SK-N-MC (cell line): ENCODE results near the gene SLC25A13.

Experiments
- DNase-seq: peaks from one replicate; pipeline ENCODE4 v3.0.0-alpha.2; 2011; ENCODE audit warnings: low read depth, low spot score
- H3K27ac ChIP-seq: fragments of 200-600 bp; sonication (generic); 2 replicates; pipeline ENCODE4 v1.5.1; 2016; ENCODE audit warnings: mixed run types
- H3K36me3 ChIP-seq: fragments of 200-600 bp; sonication (generic); 2 replicates; pipeline ENCODE4 v1.6.1; 2017; ENCODE audit warnings: antibody characterized with exemption, low read length, mixed read lengths; ENCODE audit not compliant: insufficient read depth
- H3K4me3 ChIP-seq: fragments of 200-600 bp; sonication (generic); 2 replicates; pipeline ENCODE4 v1.5.1; 2016
- H3K9ac ChIP-seq: fragments of 200-600 bp; sonication (generic); 2 replicates; pipeline ENCODE4 v1.8.0; 2017; ENCODE audit warnings: mixed run types, mixed read lengths; ENCODE audit not compliant: insufficient read length
- H3K9me3 ChIP-seq: fragments of 200-600 bp; sonication (generic); 2 replicates; pipeline ENCODE4 v1.6.1; 2017; ENCODE audit warnings: low read depth, mild to moderate bottlenecking, antibody characterized with exemption, low read length, moderate library complexity, mixed read lengths
- EZH2 ChIP-seq: fragments of 200-600 bp; sonication (generic); IDR thresholded peaks from one replicate; pipeline ENCODE4 v1.6.1; 2017; ENCODE audit warnings: antibody characterized with exemption
- FOXP2 ChIP-seq: optimal IDR thresholded peaks from 2 replicates; pipeline ENCODE3; 2011; ENCODE audit warnings: mild to moderate bottlenecking, moderate library complexity; ENCODE audit not compliant: insufficient read depth; ENCODE audit errors: extremely low read length, control extremely low read depth
- POLR2AphosphoS5 ChIP-seq: IDR thresholded peaks from 2 replicates; pipeline ENCODE4 v1.6.1; 2012; ENCODE audit warnings: mild to moderate bottlenecking, low read depth, low read length, borderline replicate concordance

Gene SLC25A13

DNA sequence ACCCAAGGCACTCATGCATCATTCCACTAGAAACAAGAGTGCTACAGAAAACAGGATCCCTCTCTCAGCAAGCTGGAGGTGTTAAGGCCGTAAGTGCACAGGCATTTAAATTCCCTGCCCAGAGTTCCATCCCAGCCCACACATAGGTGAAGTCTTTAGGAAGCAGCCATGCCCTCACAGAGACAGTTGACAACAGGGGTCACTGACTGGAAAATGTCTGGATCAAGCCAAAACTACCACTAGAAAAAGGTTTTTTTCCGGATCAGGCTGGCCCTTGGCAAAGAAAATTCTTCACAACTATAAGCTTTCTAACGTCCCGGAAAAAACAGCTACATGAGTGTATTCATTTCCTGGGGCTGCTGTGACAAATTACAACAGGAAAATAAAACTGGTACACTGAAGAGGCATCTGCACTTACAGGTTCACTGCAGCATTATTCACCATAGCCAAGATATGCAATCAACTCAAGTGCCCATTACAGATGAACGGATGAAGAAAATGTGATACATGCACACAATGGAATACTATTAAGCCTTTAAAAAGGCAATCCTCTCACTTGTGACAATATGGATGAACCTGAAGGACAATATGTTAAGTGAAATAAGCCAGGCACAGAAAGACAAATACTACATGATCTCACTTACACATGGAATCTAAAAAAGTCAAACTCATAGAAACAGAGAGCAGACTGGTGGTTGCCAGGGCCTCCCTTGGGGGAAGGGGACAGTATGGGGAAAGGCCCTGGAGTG, 52.5 kb downstream of the SLC25A13 start:
- Histone ChIP-seq H3K36me3 (no peaks in the 10 kb centered on the region), H3K9me3 (no peaks in the 10 kb centered on the region), H3K9ac (no peak overlapping the region), H3K27ac (no peak overlapping the region), H3K4me3 (no peak overlapping the region)
- TF ChIP-seq FOXP2 (no peak), POLR2AphosphoS5 (no peak), EZH2 (no peak)
- no peak for DNase-seq

- no peaks in the 10 kb centered on the region for H3K9me3 ChIP-seq
- TF ChIP-seq FOXP2 (no peak), POLR2AphosphoS5 (no peak), EZH2 (no peak)
- H3K36me3 ChIP-seq: no peaks in the 10 kb centered on the region
- no peak overlapping the region for H3K27ac ChIP-seq
- no peak overlapping the region for H3K4me3 ChIP-seq
- no peak for DNase-seq
- no peak overlapping the region for H3K9ac ChIP-seq
Observed at GRCh38 chr7:96266580-96266979, 55.3 kb downstream of the SLC25A13 start.

GRCh38 chr7:96266015-96266414, 55.9 kb downstream of the SLC25A13 start:
- Histone ChIP-seq H3K9ac (no peak overlapping the region), H3K9me3 (no peaks in the 10 kb centered on the region), H3K4me3 (no peak overlapping the region), H3K36me3 (no peaks in the 10 kb centered on the region), H3K27ac (no peak overlapping the region)
- DNase-seq: no peak
- TF ChIP-seq EZH2 (no peak), FOXP2 (no peak), POLR2AphosphoS5 (no peak)

GRCh38 chr7:96253964-96254363, 67.9 kb downstream of the SLC25A13 start:
- no peak overlapping the region for H3K9ac ChIP-seq
- H3K4me3 ChIP-seq: no peak overlapping the region
- H3K27ac ChIP-seq: no peak overlapping the region
- no peak for TF ChIP-seq FOXP2
- TF ChIP-seq EZH2: no peak
- TF ChIP-seq POLR2AphosphoS5: no peak
- H3K36me3 ChIP-seq: no peaks in the 10 kb centered on the region
- DNase-seq: no peak
- H3K9me3 ChIP-seq: no peaks in the 10 kb centered on the region; the same call in 1 of the 2 replicates

- DNase-seq: no peak
- no peak overlapping the region for H3K27ac ChIP-seq
- no peaks in the 10 kb centered on the region for H3K36me3 ChIP-seq
- no peak overlapping the region for H3K4me3 ChIP-seq
- H3K9ac ChIP-seq: no peak overlapping the region
- no peaks in the 10 kb centered on the region; the same call in 1 of the 2 replicates for H3K9me3 ChIP-seq
- TF ChIP-seq EZH2: no peak
- TF ChIP-seq POLR2AphosphoS5: no peak
- no peak for TF ChIP-seq FOXP2
Observed at GRCh38 chr7:96253441-96253840, 68.5 kb downstream of the SLC25A13 start.

DNA sequence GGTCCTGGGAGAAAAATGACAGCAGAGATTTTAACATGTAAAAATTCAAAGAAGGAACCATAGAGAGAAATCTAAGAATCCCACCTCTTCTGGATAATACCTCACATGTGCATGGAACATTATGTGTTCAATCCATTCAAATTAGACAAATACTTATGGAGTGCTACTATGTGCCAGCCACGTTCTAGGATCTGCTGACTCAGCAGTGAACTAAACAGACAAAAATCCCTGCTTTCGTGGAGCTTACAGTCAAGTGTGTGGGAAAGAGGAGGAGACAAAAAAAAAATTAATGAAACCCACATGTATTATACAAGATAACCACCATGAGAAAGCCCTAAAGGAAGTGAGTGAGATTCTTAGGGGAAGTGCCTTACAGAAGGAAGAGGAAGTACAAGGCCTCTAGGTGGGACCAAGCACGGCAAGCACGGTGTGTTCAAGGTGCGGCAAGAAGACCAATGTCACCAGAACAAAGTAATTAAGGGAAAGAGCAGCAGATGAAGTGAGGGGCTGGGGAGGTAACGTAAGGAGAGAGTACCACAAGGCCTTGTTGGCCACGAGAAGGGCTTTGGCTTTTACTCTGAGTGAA, 71.0 kb downstream of the SLC25A13 start:
- DNase-seq: no peak
- H3K9ac ChIP-seq: no peak overlapping the region
- H3K4me3 ChIP-seq: no peak overlapping the region
- TF ChIP-seq POLR2AphosphoS5: no peak
- TF ChIP-seq EZH2: no peak
- no peak for TF ChIP-seq FOXP2
- no peaks in the 10 kb centered on the region for H3K36me3 ChIP-seq
- no peaks in the 10 kb centered on the region; the same call in 1 of the 2 replicates for H3K9me3 ChIP-seq
- no peak overlapping the region for H3K27ac ChIP-seq

DNA sequence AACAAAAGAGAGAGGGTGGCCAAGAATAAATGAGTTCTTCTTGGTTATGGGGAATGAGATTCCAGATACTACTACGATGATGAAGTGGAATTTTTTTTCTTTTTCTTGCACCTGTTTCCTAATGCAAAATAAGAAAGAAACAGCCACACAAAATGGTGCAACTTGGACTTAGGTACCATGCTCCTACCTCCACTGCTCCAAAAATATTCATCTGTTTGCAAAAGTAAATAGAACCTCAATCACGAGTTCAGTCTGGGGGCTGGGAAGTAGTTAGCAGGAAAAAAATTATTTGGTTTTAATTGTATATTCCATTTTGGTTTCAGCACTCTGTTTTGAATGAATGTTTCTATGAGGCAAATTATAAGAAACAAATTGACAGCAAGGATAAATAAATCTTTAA, 73.5 kb downstream of the SLC25A13 start:
- no peaks in the 10 kb centered on the region; the same call in 1 of the 2 replicates for H3K9me3 ChIP-seq
- DNase-seq: no peak
- TF ChIP-seq FOXP2 (no peak), POLR2AphosphoS5 (no peak), EZH2 (no peak)
- H3K36me3 ChIP-seq: no peaks in the 10 kb centered on the region
- H3K27ac ChIP-seq: no peak overlapping the region
- no peak overlapping the region for H3K9ac ChIP-seq
- H3K4me3 ChIP-seq: no peak overlapping the region

GRCh38 chr7:96246919-96247318, 75.0 kb downstream of the SLC25A13 start:
- no peak for TF ChIP-seq FOXP2
- TF ChIP-seq POLR2AphosphoS5: no peak
- no peak for TF ChIP-seq EZH2
- no peak for DNase-seq

DNA sequence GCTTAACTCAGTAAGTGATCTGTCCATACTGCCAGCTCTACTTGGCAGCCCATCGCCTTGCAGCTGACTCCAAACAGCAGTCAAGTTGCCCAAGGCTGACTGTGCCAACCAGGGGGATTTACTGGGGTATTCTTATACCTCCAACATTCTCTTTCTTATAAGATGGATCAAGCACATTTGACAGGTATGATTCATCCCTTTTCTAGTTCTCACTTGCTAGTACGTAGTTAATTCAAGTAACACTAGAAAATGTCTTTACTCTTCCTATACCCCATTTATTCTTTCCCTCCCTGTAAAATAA, 77.0 kb downstream of the SLC25A13 start:
- TF ChIP-seq POLR2AphosphoS5 (no peak), FOXP2 (no peak), EZH2 (no peak)
- DNase-seq: no peak
- Histone ChIP-seq H3K4me3 (no peak overlapping the region), H3K36me3 (no peaks in the 10 kb centered on the region), H3K9me3 (no peaks in the 10 kb centered on the region), H3K27ac (no peak overlapping the region), H3K9ac (no peak overlapping the region)

More at GRCh38 chr7:96246919-96247318, 75.0 kb downstream of the SLC25A13 start:
- Histone ChIP-seq H3K36me3 (no peaks in the 10 kb centered on the region), H3K9ac (no peak overlapping the region), H3K9me3 (no peaks in the 10 kb centered on the region; the same call in 1 of the 2 replicates), H3K4me3 (no peak overlapping the region), H3K27ac (no peak overlapping the region)
